Measurements from ENCODE around the gene SLC12A6.

Gene SLC12A6

GRCh38 chr15:34233614-34234013 is 104.0 kb downstream of the SLC12A6 start:
- peak; percentile 52 for DNase-seq (ENCODE audit: low read depth)
- no peak for TF ChIP-seq CTCF (IDR thresholded peaks at IDR 0.05; ENCODE audit: insufficient read depth, low read depth, low read length, missing control alignments)
- H3K4me3 ChIP-seq (ENCODE audit: low read length) = no peak overlapping the region

- peak overlapping the region; percentile 100 for H3K4me3 ChIP-seq (ENCODE audit: low read length)
- no peak for DNase-seq (ENCODE audit: low read depth)
- no peak for TF ChIP-seq CTCF (IDR thresholded peaks at IDR 0.05; ENCODE audit: insufficient read depth, low read depth, low read length, missing control alignments)
Observed at GRCh38 chr15:34223904-34224596, 113.5 kb downstream of the SLC12A6 start.

- no peak overlapping the region for H3K4me3 ChIP-seq (ENCODE audit: low read length)
- TF ChIP-seq CTCF (IDR thresholded peaks at IDR 0.05; ENCODE audit: insufficient read depth, low read depth, low read length, missing control alignments) = no peak
- peak; percentile 84 for DNase-seq (ENCODE audit: low read depth)
Observed at GRCh38 chr15:34217587-34218225, 119.9 kb downstream of the SLC12A6 start.

GRCh38 chr15:34216527-34217270 is 120.9 kb downstream of the SLC12A6 start:
- no peak for DNase-seq (ENCODE audit: low read depth)
- no peak overlapping the region for H3K4me3 ChIP-seq (ENCODE audit: low read length)
- TF ChIP-seq CTCF (IDR thresholded peaks at IDR 0.05; ENCODE audit: insufficient read depth, low read depth, low read length, missing control alignments) = no peak

- no peak for DNase-seq (ENCODE audit: low read depth)
- no peak overlapping the region for H3K4me3 ChIP-seq (ENCODE audit: low read length)
- no peak for TF ChIP-seq CTCF (IDR thresholded peaks at IDR 0.05; ENCODE audit: insufficient read depth, low read depth, low read length, missing control alignments)
Observed at GRCh38 chr15:34214135-34214534, 123.4 kb downstream of the SLC12A6 start.

- H3K4me3 ChIP-seq (ENCODE audit: low read length) = no peak overlapping the region
- TF ChIP-seq CTCF (IDR thresholded peaks at IDR 0.05; ENCODE audit: insufficient read depth, low read depth, low read length, missing control alignments) = no peak
- no peak for DNase-seq (ENCODE audit: low read depth)
Observed at GRCh38 chr15:34213690-34214089, 123.9 kb downstream of the SLC12A6 start.
